K562 (cell line): ENCODE data around the gene OLFML2A. TPM values are rescaled to one million over a fixed set of nuclear protein-coding genes. Genes with fewer than 3 reads are reported as not detected.

Experiments used
- ARID4B ChIP-seq: sonication (generic); formaldehyde crosslinking; IDR thresholded peaks from 2 replicates; pipeline ENCODE4 v1.8.0; 2022; ENCODE audit warnings: mild to moderate bottlenecking, missing genetic modification reagents
- BCOR ChIP-seq: fragments of 450-650 bp; IDR thresholded peaks from 2 replicates; pipeline ENCODE4 v1.6.1; 2016
- CUX1 ChIP-seq: fragments of 200-800 bp; sonication (Bioruptor generic); IDR thresholded peaks from 2 replicates; pipeline ENCODE4 v1.6.1; 2016; ENCODE audit warnings: missing genetic modification characterization, missing compliant biosample characterization
- FOXP4 ChIP-seq: sonication (generic); formaldehyde crosslinking; IDR thresholded peaks from 2 replicates; pipeline ENCODE4 v1.8.0; 2022; ENCODE audit warnings: mild to moderate bottlenecking, missing genetic modification reagents, borderline replicate concordance
- GABPB1 ChIP-seq: sonication (generic); formaldehyde crosslinking; IDR thresholded peaks from 2 replicates; pipeline ENCODE4 v1.8.0; 2022; ENCODE audit warnings: mild to moderate bottlenecking, missing genetic modification reagents
- HNRNPK ChIP-seq: fragments of 200-400 bp; formaldehyde crosslinking; IDR thresholded peaks from one replicate; pipeline ENCODE4 v1.6.1; 2018; ENCODE audit warnings: mild to moderate bottlenecking, low read depth, low read length; ENCODE audit not compliant: poor library complexity, severe bottlenecking
- LARP7 ChIP-seq: fragments of 450-650 bp; IDR thresholded peaks from 2 replicates; pipeline ENCODE4 v1.6.1; 2016
- MLLT1 ChIP-seq, 2 experiments: fragments of 450-650 bp; IDR thresholded peaks; 2 replicates each; pipeline ENCODE4 v1.6.1; 2016
- NR3C1 ChIP-seq: sonication (generic); formaldehyde crosslinking; IDR thresholded peaks from 2 replicates; pipeline ENCODE4 v1.8.1; 2022; ENCODE audit warnings: missing genetic modification reagents
- PPARD ChIP-seq: fragments of 250-450 bp; sonication (Bioruptor Pico); IDR thresholded peaks from 2 replicates; pipeline ENCODE4 v1.8.0; 2022; ENCODE audit warnings: inconsistent platforms, mild to moderate bottlenecking, moderate library complexity
- PURB ChIP-seq: sonication (generic); formaldehyde crosslinking; IDR thresholded peaks from 2 replicates; pipeline ENCODE4 v1.9.0; 2021; ENCODE audit warnings: low read depth, mild to moderate bottlenecking, missing genetic modification reagents
- SP2 ChIP-seq: IDR thresholded peaks from 2 replicates; pipeline ENCODE4 v1.6.1; 2011; ENCODE audit warnings: mild to moderate bottlenecking, low read depth, low read length, moderate library complexity; ENCODE audit not compliant: poor library complexity, severe bottlenecking; ENCODE audit errors: extremely low read depth
- TFAM ChIP-seq: fragments of 250-450 bp; sonication (Bioruptor Pico); conservative IDR thresholded peaks from 2 replicates; pipeline ENCODE4 v1.5.0; 2021; ENCODE audit warnings: mild to moderate bottlenecking, moderate library complexity
- ZNF121 ChIP-seq: sonication (generic); formaldehyde crosslinking; conservative IDR thresholded peaks from 2 replicates; pipeline ENCODE4 v1.8.0; 2022; ENCODE audit warnings: missing genetic modification reagents
- polyA plus RNA-seq, 8 experiments: library from polyadenylated mRNA; depleted of rRNA in 4 of 8; stranded (reverse) in 5 of 8; unstranded in 3 of 8; fragments of >200 nt; fragmentation: Nextera tagmentation in 2 of 8; fragmentation: Illumina TruSeq in 1 of 8; extraction: Ambion mirVana in 2 of 8; extraction: Trizol in 1 of 8; gene quantifications; 2 replicates each; pipeline versions ENCODE4 v1.2.1 to v1.2.3, GENCODE V29; 2011 to 2014; ENCODE audit warnings: inconsistent platforms in 1 of 8, missing spikeins in 1 of 8
- total RNA-seq, 7 experiments: library from RNA; depleted of rRNA in 6 of 7; stranded (reverse); fragments of >200 nt in 6 of 7; fragmentation: Illumina TruSeq in 2 of 7; extraction: Trizol in 2 of 7; gene quantifications; 2 replicates each; pipeline versions ENCODE4 v1.2.1 to v1.2.3, GENCODE V29; 2011 to 2021; ENCODE audit warnings: low replicate concordance in 1 of 7

OLFML2A gene
- total and polyA plus RNA-seq, 9 of the 15 experiments (the other 6 are each of a cell fraction or from before 2014, with no cell fraction given), result 0.16 TPM; not detected in 8

GRCh38 chr9:124770359-124771020 lies 6.4 kb upstream of the OLFML2A start (continued):
- no peak for TF ChIP-seq ARID4B
- no peak for TF ChIP-seq HNRNPK
- TF ChIP-seq CUX1, result no peak
- peak; percentile 8 to 18; a peak in 1 of 4 replicates for TF ChIP-seq MLLT1 (IDR thresholded peaks at IDR 0.05)
- no peak for TF ChIP-seq ZNF121 (CRISPR knock-in tag)
- TF ChIP-seq FOXP4, result no peak
- peak; percentile 8; the same call in 1 of the 2 replicates for TF ChIP-seq LARP7
- TF ChIP-seq TFAM, result no peak
- no peak for TF ChIP-seq PPARD (CRISPR knock-in tag)
- TF ChIP-seq BCOR, result 0 out of 2 replicates have a peak, but pooled peaks have one; percentile 1
- 0 out of 2 replicates have a peak, but pooled peaks have one; percentile 1 for TF ChIP-seq GABPB1 (CRISPR knock-in tag)
- no peak for TF ChIP-seq PURB (CRISPR knock-in tag)
- no peak for TF ChIP-seq SP2
- TF ChIP-seq NR3C1 (CRISPR knock-in tag), result peak; percentile 65; the same call in 1 of the 2 replicates
